GM19463 (cell line): ENCODE data around the gene GPR173.

Experiments
- ATAC-seq: cut with Tn5 transposase; IDR thresholded peaks from one replicate; pipeline ENCODE4 v1.9.1; 2021; ENCODE audit warnings: mild to moderate bottlenecking, moderate library complexity; ENCODE audit not compliant: unreplicated experiment

GPR173 gene, protein sequence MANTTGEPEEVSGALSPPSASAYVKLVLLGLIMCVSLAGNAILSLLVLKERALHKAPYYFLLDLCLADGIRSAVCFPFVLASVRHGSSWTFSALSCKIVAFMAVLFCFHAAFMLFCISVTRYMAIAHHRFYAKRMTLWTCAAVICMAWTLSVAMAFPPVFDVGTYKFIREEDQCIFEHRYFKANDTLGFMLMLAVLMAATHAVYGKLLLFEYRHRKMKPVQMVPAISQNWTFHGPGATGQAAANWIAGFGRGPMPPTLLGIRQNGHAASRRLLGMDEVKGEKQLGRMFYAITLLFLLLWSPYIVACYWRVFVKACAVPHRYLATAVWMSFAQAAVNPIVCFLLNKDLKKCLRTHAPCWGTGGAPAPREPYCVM

DNA sequence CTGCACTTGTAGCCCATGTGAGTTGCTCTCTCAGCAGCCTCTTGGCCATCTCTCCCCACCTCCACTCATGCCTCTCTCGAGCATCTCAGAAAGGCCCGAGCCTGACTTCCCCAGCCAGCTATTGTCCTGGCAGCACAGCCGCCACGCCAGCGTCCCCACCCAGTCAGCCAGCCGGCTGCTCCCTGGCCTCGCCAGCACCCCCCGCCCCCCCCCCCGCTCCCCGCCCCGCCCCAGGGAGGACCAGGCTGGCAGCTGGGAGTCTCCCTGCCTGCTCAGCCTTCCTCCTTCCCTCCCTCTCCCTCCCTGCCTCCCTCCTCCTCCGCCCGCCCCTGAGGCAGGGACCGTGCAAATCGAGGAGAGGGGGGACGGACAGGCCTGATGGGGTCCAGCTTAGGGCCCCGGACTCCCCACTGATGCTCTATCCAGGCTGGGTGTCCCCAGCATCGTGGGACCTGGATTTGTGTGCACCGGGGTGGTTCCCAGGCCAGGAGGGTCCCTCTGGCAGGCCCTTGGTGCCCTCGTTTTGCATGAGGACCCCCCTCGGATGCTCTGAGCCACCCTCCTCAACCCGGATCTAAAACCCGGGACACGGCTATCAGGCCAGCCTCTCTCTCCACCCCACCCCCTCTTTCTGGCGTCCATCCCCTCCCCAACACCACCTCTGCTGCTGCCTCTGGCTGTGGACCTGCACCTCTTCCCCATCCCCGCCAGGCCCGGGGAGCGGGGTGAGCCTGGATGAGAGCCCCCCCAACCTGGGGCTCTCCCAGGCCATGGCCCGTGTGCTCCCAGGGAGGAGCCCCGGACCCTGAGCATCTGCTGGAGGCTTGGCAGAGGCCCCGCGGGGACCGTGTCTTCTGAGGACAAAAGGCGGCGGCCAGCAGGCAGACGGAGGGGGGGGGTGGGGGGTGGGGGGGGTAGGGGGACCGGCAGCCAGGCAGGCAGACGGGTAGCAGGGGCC is at the start of gene GPR173:
GPR173 (plus strand) TSS at position 621 of the 958 bp plus-strand sequence. CDS start 27,833 bp downstream, outside the sequence.
- no peak for ATAC-seq

GRCh38 chrX:53000447-53001135 is 48.0 kb upstream of the GPR173 start:
- no peak for ATAC-seq

GRCh38 chrX:53001958-53002357 is 46.6 kb upstream of the GPR173 start:
- ATAC-seq, result no peak

DNA sequence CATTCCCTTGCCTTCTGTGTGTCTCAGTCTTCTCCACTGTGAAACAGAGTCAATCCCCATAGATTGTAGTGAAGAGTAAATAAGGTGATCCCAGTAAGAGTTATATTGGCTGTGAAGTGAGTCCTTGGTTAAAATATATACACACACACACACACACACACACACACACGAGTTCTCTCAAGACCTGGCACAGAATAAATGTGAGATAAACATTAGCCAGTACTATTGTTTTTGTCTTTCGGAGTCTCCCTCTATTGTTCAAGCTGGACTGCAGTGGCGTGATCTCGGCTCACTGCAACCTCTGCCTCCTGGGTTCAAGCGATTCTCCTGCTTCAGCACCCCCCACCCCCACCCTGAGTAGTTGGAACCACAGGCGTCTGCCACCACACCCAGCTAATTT is 45.5 kb upstream of the GPR173 start:
- ATAC-seq, result no peak

DNA sequence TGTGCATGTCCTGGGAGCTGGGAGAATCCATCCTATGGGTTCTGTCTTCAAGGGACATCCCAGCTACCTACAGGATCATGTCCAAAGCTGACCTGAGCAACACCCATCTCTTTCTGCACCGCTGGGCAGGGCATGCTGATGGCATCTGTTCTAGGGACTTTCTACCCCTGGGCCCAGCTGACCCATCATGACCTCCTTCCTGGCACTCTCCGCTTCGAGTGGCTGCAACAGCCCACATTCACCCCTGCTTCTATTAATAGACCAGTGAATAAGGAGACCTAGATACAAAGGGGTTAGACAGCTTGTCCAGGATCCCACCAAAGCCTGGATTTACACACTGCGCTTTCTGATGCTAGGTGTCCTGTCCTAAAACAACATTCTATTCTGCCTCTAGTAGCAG is 44.6 kb upstream of the GPR173 start:
- ATAC-seq, result no peak

GRCh38 chrX:53004811-53005210 is 43.8 kb upstream of the GPR173 start:
- no peak for ATAC-seq

- no peak for ATAC-seq
Measured at GRCh38 chrX:53005327-53005726, 43.3 kb upstream of the GPR173 start.

GRCh38 chrX:53009032-53009431 is 39.6 kb upstream of the GPR173 start:
- ATAC-seq, result no peak

DNA sequence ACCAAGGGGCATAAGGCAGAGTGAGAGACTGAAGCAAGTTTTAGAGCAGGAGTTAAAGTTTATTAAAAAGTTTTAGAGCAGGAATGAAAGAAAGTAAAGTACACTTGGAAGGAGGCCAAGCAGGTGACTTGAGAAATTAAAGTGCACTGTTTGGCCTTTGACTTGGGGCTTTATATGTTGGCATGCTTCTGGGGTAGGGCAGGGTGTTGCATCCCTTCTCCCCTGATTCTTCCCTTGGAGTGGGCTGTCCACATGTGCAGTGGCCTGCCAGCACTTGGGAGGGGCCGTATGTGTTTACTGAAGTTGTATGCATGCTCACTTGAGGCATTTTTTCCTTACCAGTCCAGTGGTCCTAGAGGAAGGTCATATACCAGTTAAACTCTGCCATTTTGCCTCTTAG is 35.3 kb upstream of the GPR173 start:
- ATAC-seq, result no peak

- ATAC-seq, result no peak
Measured at GRCh38 chrX:53018627-53019026, 30.0 kb upstream of the GPR173 start.

GRCh38 chrX:53022381-53022780 is 26.2 kb upstream of the GPR173 start:
- ATAC-seq, result no peak

GRCh38 chrX:53028678-53029077 is 19.9 kb upstream of the GPR173 start:
- ATAC-seq, result no peak

- ATAC-seq, result no peak
Measured at GRCh38 chrX:53031380-53031779, 17.2 kb upstream of the GPR173 start.

DNA sequence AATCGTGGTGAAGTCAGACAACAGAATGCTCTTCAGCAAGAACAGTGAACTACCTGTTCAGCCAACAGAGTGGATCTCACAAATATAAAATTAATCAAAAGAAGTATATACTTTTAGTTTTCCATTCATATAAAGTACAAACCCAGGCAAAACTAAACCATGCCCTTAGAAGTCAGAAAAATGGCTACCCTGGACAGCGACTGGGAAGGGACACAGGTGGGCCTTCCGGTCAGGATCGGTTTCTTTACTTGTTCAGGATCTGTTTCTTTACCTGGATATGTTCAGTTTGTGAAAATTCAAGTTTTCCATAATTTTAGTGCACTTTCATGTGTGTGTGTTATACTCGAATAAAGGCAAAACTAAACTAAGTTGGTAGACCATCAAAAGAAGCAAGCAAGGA is 12.4 kb upstream of the GPR173 start:
- ATAC-seq, result no peak

DNA sequence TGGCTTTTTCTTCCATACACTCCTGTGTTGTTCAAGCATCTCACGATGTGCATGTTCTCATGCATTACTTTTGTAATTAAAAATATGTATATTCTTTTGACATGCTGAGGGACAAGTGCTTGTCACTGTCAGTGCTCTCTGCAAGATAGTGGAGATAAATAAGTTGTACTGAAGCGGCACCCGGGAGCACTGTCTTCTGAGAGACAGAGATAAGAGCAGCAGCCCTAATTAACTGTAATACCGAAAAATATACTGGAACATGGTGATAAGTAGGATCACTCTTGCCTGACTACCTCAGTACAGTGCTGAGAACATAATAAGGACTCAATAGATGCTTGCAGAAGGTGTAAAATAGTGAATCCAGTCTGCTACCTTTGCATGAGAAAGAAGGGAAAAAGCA is 9.4 kb upstream of the GPR173 start:
- no peak for ATAC-seq

DNA sequence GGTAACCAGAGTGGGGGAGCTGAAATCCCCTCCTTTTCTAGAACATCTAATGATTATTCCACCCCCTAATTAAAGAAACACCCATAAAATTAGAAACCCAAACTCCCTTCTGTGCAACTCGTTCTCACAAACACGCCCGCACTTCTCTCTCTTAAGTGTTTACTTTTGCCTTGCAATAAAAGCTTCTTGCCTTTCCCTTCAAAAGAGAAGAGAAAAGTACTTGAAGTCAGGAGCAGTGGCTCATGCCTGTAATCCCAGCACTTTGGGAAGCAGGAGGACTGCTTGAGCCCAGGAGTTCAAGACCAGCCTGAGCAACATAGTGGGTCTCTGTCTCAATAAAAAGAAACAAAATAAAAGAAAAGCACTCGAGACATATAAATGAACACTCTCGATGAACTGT is 3.6 kb upstream of the GPR173 start:
- ATAC-seq, result no peak

DNA sequence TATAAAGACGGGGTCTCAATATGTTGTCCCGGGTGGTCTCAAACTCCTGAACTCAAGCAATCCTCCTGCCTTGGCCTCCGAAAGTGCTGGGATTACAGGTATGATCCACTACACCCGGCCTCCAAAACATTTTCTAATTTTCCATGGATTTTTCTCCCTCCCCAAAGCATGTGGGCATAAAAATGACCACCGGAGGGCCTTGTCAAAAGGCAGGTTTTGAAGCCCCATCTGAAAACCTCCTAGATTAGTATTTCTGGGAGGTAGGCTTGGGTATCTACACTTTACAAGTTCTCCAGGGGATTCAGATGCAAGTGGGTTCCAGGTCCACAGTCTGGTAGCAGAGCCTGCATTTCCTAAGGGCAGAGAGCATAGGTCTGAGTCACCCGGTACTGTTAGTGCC is 1.4 kb upstream of the GPR173 start:
- no peak for ATAC-seq

- no peak for ATAC-seq
Measured at GRCh38 chrX:53049127-53049517, 533 bp downstream of the GPR173 start.

- ATAC-seq, result no peak
Measured at GRCh38 chrX:53050841-53051240, 2.3 kb downstream of the GPR173 start.

DNA sequence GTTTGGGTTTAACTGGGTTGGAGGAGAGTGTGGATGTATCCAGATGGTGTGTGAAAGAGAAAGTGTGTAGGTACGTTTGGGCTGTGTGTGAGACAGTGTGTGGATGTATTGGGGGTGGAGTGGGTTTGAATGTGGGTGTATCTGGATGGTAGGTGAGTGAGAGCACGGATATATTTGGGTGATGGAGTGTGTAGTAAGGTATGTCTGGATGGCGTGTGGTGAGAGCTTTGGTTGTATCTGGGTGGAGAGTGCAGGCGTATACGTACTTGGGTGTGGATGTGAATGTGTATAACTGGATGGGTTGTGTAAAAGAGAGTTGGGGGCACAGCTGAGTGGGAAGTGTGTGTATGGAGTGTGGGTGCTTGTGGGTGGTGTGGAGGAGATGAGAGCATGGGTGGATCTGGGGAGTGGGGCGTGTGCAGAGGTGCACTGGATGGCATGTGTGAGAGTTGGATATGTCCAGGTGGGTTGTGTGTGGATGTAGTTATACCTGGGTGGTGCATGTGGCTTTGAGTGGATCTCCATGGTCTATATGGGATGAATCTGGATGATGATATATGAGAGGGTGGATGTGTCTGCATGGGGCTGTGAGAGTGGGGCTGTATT is 6.8 kb downstream of the GPR173 start:
- ATAC-seq, result no peak

- no peak for ATAC-seq
Measured at GRCh38 chrX:53056292-53056691, 7.7 kb downstream of the GPR173 start.
